CD4-positive, alpha-beta T cell treated with Interleukin-17A for 4 hours (primary cell): ENCODE results near the gene FOXO1.

Experiments used
- DNase-seq: peaks from one replicate; pipeline ENCODE4 v3.0.0-alpha.2; 2020; ENCODE audit warnings: mixed read lengths

FOXO1 gene

GRCh38 chr13:40572961-40573360, 93.5 kb downstream of the FOXO1 start:
- no peak for DNase-seq

- DNase-seq: no peak
These were observed 95.0 kb downstream of the FOXO1 start for GRCh38 chr13:40571338-40571963.

- DNase-seq: no peak
These were observed 95.5 kb downstream of the FOXO1 start for GRCh38 chr13:40570930-40571329.

GRCh38 chr13:40569024-40569350, 97.5 kb downstream of the FOXO1 start:
- DNase-seq: no peak

GRCh38 chr13:40568246-40569023, 98.0 kb downstream of the FOXO1 start:
- no peak for DNase-seq

GRCh38 chr13:40566811-40567210, 99.6 kb downstream of the FOXO1 start:
- no peak for DNase-seq

GRCh38 chr13:40565282-40566148, 100.9 kb downstream of the FOXO1 start:
- peak; percentile 33 for DNase-seq

GRCh38 chr13:40564342-40565001, 102.0 kb downstream of the FOXO1 start:
- no peak for DNase-seq

GRCh38 chr13:40563350-40564125, 102.9 kb downstream of the FOXO1 start:
- no peak for DNase-seq

GRCh38 chr13:40562975-40563349, 103.5 kb downstream of the FOXO1 start:
- peak; percentile 42 for DNase-seq

- DNase-seq: no peak
These were observed 106.5 kb downstream of the FOXO1 start for GRCh38 chr13:40559915-40560314.

GRCh38 chr13:40558656-40559055, 107.8 kb downstream of the FOXO1 start:
- no peak for DNase-seq

- DNase-seq: no peak
These were observed 110.0 kb downstream of the FOXO1 start for GRCh38 chr13:40556453-40556852.

- no peak for DNase-seq
These were observed 113.1 kb downstream of the FOXO1 start for GRCh38 chr13:40553356-40553755.

- peak; percentile 37 for DNase-seq
These were observed 113.5 kb downstream of the FOXO1 start for GRCh38 chr13:40552895-40553294.

- DNase-seq: no peak
These were observed 116.3 kb downstream of the FOXO1 start for GRCh38 chr13:40550130-40550529.

GRCh38 chr13:40549500-40550094, 116.8 kb downstream of the FOXO1 start:
- DNase-seq: no peak

GRCh38 chr13:40547591-40548315, 118.7 kb downstream of the FOXO1 start:
- no peak for DNase-seq

GRCh38 chr13:40546047-40546446, 120.4 kb downstream of the FOXO1 start:
- no peak for DNase-seq

GRCh38 chr13:40540328-40541044, 126.0 kb downstream of the FOXO1 start:
- DNase-seq: no peak
